Heart left ventricle (tissue), 13 donors: Measurements from ENCODE around the gene DYNC1I1.

Source experiments
- CTCF ChIP-seq, 12 donors: fragments of 200-600 bp; sonication (generic) in 4 of 12; IDR thresholded peaks; one replicate each; pipeline versions ENCODE4 v1.5.0 to v1.8.0; 2018 to 2022; ENCODE audit warnings: antibody characterized with exemption in 12 of 12, mild to moderate bottlenecking in 5 of 12
- POLR2A ChIP-seq, 2 donors: fragments of 450-650 bp; IDR thresholded peaks; one replicate each; pipeline ENCODE4 v1.6.1; 2017; ENCODE audit warnings: antibody characterized with exemption in 2 of 2, mild to moderate bottlenecking in 2 of 2, moderate library complexity in 2 of 2
- donor health status: ischemic (EF 13 %, LVEDD 7.1; RV severe dilation, severe dysfunction).
- donor health status: DM: no; HTN: yes; CAD: no.
- donor health status: DM: no; HTN: no; CAD: no.
- donor health status: ischemic (EF 25% LVEDD 6.9; RV normal size, moderate dysfunction).
- donor health status: ischemic (EF 25% LVEDD 5.7; RV mildly dilated, moderate dysfunction).
- donor health status: ischemic (EF 35%, LVEDD 5.7; RV mildly dilated, moderate dysfunction).
- donor health status: nonischemic (EF 11% LVEDD 7.7; RV severe dilation, severe dysfunction).
- donor health status: DM: yes; HTN: yes; CAD: no.
- donor health status: PGD.
- donor health status: ischemic (EF 29% LVEDD 5.4; RV normal size, mild dysfunction).
- donor health status: nonischemic (EF 23%, LVEDD 6.1; RV moderate dilation, normal function).

DNA sequence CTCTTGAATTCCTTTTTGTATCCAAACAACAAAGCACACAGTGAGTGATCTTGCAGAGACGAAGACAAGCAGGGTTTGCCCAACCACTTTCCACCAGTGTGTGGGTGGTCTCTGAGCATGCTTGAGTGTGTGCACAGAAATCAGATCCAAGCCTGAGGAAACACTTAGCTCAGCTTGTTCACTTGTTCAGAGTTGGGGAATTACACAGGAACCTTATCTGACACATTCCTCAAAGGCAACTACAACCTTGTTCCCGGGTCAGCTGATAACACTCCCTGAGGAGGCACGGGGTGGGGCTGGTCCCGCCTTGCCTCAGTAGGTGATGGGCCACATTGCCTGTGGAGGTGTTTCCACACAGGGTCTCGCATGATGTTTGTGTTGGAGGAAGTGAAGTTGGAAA is 216.9 kb downstream of the DYNC1I1 start:
- TF ChIP-seq CTCF (IDR thresholded peaks at IDR 0.05): no peak
- no peak for TF ChIP-seq POLR2A (IDR thresholded peaks at IDR 0.05)
